AG04449 (cell line): ENCODE measurements around the gene AEBP2.

Source experiments
- CTCF ChIA-PET: fragments of 350-600 bp; formaldehyde crosslinking; extraction: SDS; loops from one replicate; lab custom pipeline; 2021; ENCODE audit warnings: antibody characterized with exemption; lab: Yijun Ruan, JAX
- POLR2A ChIA-PET: fragments of 400-600, 350-600 bp; formaldehyde crosslinking; extraction: SDS; loops from one replicate; lab custom pipeline; 2020; ENCODE audit warnings: antibody characterized with exemption, inconsistent platforms; lab: Yijun Ruan, JAX
- DNase-seq: peaks from one replicate; pipeline ENCODE4 v3.0.0-alpha.2; 2010; ENCODE audit warnings: low read depth, low spot score
- H3K4me3 ChIP-seq: 2 replicates; pipeline ENCODE4 v1.5.1; 2011; ENCODE audit warnings: low read depth, mild to moderate bottlenecking, control low read depth, low read length
- CTCF ChIP-seq: IDR thresholded peaks from one replicate; pipeline ENCODE4 v1.5.1; 2011; ENCODE audit warnings: mild to moderate bottlenecking, moderate library complexity, low read length, control low read depth, inconsistent platforms; ENCODE audit not compliant: insufficient read depth; ENCODE audit errors: missing control alignments

The AEBP2 gene

GRCh38 chr12:19457561-19457960 lies 18.3 kb downstream of the AEBP2 start:
- H3K4me3 ChIP-seq: no peak overlapping the region
- no peak for TF ChIP-seq CTCF
- POLR2A ChIA-PET: no interaction called here
- DNase-seq: no peak
- CTCF ChIA-PET: interaction anchor here (1.1 kb wide), 1 partner anchor 9 kb away, joined by 3 read pairs; no protein-coding TSS in a partner anchor

GRCh38 chr12:19458733-19459132 lies 19.4 kb downstream of the AEBP2 start:
- POLR2A ChIA-PET: no interaction called here

GRCh38 chr12:19461999-19462398 lies 22.7 kb downstream of the AEBP2 start:
- no peak for DNase-seq

More at GRCh38 chr12:19458733-19459132, 19.4 kb downstream of the AEBP2 start:
- no peak overlapping the region for H3K4me3 ChIP-seq
- CTCF ChIA-PET: interaction anchor here (1.1 to 1.7 kb wide), 2 partner anchors 8 to 10 kb away, joined by 3 to 5 read pairs; no protein-coding TSS in a partner anchor
- DNase-seq: no peak
- no peak for TF ChIP-seq CTCF

GRCh38 chr12:19462406-19462805 lies 23.1 kb downstream of the AEBP2 start:
- ChIA-PET POLR2A (no interaction called here), CTCF (no interaction called here)
- TF ChIP-seq CTCF: no peak
- no peak for DNase-seq
- no peak overlapping the region for H3K4me3 ChIP-seq

More at GRCh38 chr12:19461999-19462398, 22.7 kb downstream of the AEBP2 start:
- CTCF ChIA-PET: no interaction called here
- H3K4me3 ChIP-seq: no peak overlapping the region
- TF ChIP-seq CTCF: no peak
- POLR2A ChIA-PET: no interaction called here

- H3K4me3 ChIP-seq: no peak overlapping the region
- CTCF ChIA-PET: no interaction called here
- no peak for DNase-seq
- TF ChIP-seq CTCF: no peak
- POLR2A ChIA-PET: interaction anchor here (0.6 kb wide), 1 partner anchor 11 kb away, joined by 6 read pairs; no protein-coding TSS in a partner anchor
Observed at GRCh38 chr12:19464192-19464580, 24.9 kb downstream of the AEBP2 start.

- CTCF ChIA-PET: no interaction called here
- POLR2A ChIA-PET: no interaction called here
- DNase-seq: no peak
- no peak for TF ChIP-seq CTCF
- H3K4me3 ChIP-seq: no peak overlapping the region
Observed at GRCh38 chr12:19465711-19466110, 26.4 kb downstream of the AEBP2 start.
